SK-N-MC (cell line): ENCODE measurements around the gene XPR1.

ENCODE experiments used
- EZH2 ChIP-seq: fragments of 200-600 bp; sonication (generic); IDR thresholded peaks from one replicate; pipeline ENCODE4 v1.6.1; 2017; ENCODE audit warnings: antibody characterized with exemption
- POLR2AphosphoS5 ChIP-seq: IDR thresholded peaks from 2 replicates; pipeline ENCODE4 v1.6.1; 2012; ENCODE audit warnings: mild to moderate bottlenecking, low read depth, low read length, borderline replicate concordance

DNA sequence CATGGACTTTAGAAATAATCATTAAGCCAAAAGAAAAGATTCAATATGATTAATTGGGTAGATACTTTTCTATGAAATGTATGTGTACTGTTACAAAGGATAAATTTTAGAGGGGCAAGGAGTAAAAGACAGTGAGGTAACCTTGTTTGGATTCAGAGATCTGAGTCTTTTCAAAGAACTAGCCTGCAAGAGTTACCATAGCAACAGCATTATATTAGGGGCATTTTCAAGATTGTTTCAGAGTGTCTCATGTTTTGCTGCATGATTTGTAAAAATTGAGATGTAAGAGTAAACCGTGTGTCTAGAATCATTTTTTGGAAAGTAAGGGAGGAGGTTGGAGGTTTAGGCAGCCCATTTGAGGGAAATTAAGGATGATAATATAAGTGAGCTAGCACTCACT is 210.2 kb downstream of the XPR1 start:
- TF ChIP-seq EZH2 = no peak
- no peak for TF ChIP-seq POLR2AphosphoS5
